Measurements from ENCODE around the gene CAMTA1. TPM values are rescaled to one million over a fixed set of nuclear protein-coding genes. Genes with fewer than 3 reads are reported as not detected.
A peak's percentile ranks its signal among the peaks of the same experiment; 100 is the strongest.

CAMTA1 gene
- total RNA-seq, 2 donors from 2014 or later = 36.5 to 57.5 TPM

- Mint-ChIP-seq H3K9me3 (no peaks in the 10 kb centered on the region), H3K4me3 (no peak overlapping the region), H3K36me3 (no peaks in the 10 kb centered on the region), H3K27me3 (peaks cover 0 to 3% of the 10 kb centered on the region in 2 donors), H3K4me1 (ENCODE audit: low read depth in 2 of 2) (peaks cover 19% of the 10 kb centered on the region in 2 donors), H3K27ac (no peak overlapping the region)
- DNase-seq (ENCODE audit: low spot score) (no peak), ATAC-seq (no peak)
Observed at GRCh38 chr1:7751174-7751573, 965.9 kb downstream of the CAMTA1 start.

DNA sequence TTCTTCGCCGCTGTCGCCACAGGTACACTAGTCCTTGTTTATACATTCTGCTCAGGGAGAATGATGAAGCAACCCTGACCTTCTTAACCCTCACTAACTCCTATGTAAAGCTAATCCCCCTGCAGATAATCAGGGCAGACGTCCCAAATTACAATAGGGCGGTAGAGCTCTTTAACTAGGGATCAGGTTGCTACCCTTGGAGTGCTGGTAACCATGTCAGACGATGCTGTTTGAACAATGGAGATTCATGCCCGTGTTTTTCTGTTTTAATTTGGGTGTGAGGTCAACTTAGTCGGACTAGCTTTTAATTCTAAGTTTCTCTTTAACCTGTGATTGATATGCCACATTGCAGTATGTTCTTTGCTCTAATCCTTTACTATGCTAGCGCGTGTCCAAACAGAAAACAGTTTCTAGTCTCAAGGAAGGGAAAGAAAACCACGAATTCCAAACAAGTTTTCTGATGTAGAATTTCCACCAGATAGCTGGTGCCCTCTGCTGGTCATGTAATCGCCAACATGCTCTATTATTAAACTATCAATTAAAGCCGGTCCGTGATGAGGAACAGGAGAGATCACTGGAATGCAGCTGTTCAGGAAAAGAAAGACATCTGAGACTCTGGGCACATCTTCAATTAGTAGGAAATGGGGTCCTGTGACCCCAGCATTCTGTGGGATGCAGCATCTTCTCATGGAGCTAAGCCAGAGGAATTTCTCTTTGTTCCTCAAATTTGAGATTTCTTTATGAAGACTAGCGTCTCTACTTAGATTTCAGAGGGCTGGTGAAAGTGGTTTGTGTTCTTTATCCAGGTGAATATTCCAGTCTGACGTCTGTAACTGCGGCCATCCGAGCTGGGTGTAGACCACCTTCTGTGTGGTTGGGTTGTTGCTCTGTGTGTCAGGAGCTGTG lies 967.5 kb downstream of the CAMTA1 start:
- no peak for ATAC-seq
- DNase-seq (ENCODE audit: low spot score) = no peak
- peaks cover 0 to 3% of the 10 kb centered on the region in 2 donors for H3K27me3 Mint-ChIP-seq
- no peaks in the 10 kb centered on the region for H3K36me3 Mint-ChIP-seq
- H3K9me3 Mint-ChIP-seq = no peaks in the 10 kb centered on the region
- H3K4me1 Mint-ChIP-seq (ENCODE audit: low read depth in 2 of 2) = peaks cover 19% of the 10 kb centered on the region in 2 donors
- no peak overlapping the region for H3K27ac Mint-ChIP-seq
- H3K4me3 Mint-ChIP-seq = peak overlapping the region; percentile 40

GRCh38 chr1:7753641-7754040 lies 968.4 kb downstream of the CAMTA1 start:
- H3K27me3 Mint-ChIP-seq = peaks cover 0 to 3% of the 10 kb centered on the region in 2 donors
- peak overlapping the region in 1 of 2 donors; percentile 48 for H3K27ac Mint-ChIP-seq
- peak overlapping the region; percentile 19 for H3K4me3 Mint-ChIP-seq
- no peaks in the 10 kb centered on the region for H3K9me3 Mint-ChIP-seq
- peaks cover 19% of the 10 kb centered on the region in 2 donors for H3K4me1 Mint-ChIP-seq (ENCODE audit: low read depth in 2 of 2)
- ATAC-seq (no peak), DNase-seq (ENCODE audit: low spot score) (no peak)
- H3K36me3 Mint-ChIP-seq = no peaks in the 10 kb centered on the region

DNA sequence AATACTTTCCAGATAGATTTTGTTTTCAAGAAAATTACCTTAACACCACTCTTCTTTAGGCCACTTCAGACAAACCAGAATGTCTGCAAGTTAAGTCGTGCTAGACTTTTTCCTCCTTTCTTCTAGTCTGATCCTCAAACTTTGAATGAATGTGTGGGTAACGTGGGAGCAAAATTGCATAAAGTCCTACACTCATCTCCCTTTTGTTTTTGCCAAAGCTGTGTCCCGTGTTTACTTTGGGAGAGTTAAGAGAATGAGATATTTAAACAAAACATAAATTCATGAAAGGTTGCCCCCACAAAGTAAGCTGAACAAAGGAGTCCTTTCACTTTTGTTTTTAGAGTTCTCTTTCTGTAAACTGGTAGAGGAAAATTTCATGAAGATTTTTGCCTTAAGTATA lies 969.0 kb downstream of the CAMTA1 start:
- Mint-ChIP-seq H3K36me3 (no peaks in the 10 kb centered on the region), H3K4me3 (peak overlapping the region; percentile 19), H3K27ac (peak overlapping the region in 1 of 2 donors; percentile 48), H3K27me3 (peaks cover 0 to 3% of the 10 kb centered on the region in 2 donors), H3K9me3 (no peaks in the 10 kb centered on the region), H3K4me1 (ENCODE audit: low read depth in 2 of 2) (peaks cover 19% of the 10 kb centered on the region in 2 donors)
- no peak for DNase-seq (ENCODE audit: low spot score)
- no peak for ATAC-seq

DNA sequence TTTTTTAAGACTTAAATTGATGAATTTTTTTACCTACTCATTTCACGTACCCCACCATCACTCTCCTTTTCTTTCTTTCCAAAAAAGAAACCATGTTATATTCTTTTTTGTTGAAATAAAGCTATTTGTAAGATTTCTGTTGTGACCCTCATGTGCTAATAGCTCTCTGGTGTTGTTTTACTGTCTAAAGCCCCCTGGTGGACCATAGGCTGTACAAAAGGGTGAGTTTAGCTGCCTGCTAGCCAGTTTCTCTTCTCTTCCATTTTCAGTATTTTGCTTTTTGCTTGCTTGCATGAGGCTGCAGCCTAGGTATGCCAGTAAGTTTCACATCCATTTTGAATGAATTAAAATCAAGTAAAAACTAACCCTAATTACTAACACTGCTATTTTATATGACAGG lies 970.2 kb downstream of the CAMTA1 start:
- H3K9me3 Mint-ChIP-seq = no peaks in the 10 kb centered on the region
- H3K4me1 Mint-ChIP-seq (ENCODE audit: low read depth in 2 of 2) = peaks cover 19% of the 10 kb centered on the region in 2 donors

GRCh38 chr1:7760245-7760644 lies 975.0 kb downstream of the CAMTA1 start:
- H3K36me3 Mint-ChIP-seq = no peaks in the 10 kb centered on the region
- H3K9me3 Mint-ChIP-seq = no peaks in the 10 kb centered on the region
- ATAC-seq = no peak
- no peaks in the 10 kb centered on the region for H3K4me1 Mint-ChIP-seq (ENCODE audit: low read depth in 2 of 2)
- no peak for DNase-seq (ENCODE audit: low spot score)
- H3K27ac Mint-ChIP-seq = no peak overlapping the region
- H3K4me3 Mint-ChIP-seq = no peak overlapping the region
- H3K27me3 Mint-ChIP-seq = peaks cover 0 to 5% of the 10 kb centered on the region in 2 donors

More for the DNA sequence above, 970.2 kb downstream of the CAMTA1 start:
- Mint-ChIP-seq H3K27me3 (peaks cover 0 to 3% of the 10 kb centered on the region in 2 donors), H3K4me3 (no peak overlapping the region), H3K36me3 (no peaks in the 10 kb centered on the region), H3K27ac (no peak overlapping the region)
- no peak for ATAC-seq
- no peak for DNase-seq (ENCODE audit: low spot score)

GRCh38 chr1:7761103-7761502 lies 975.8 kb downstream of the CAMTA1 start:
- Mint-ChIP-seq H3K27ac (no peak overlapping the region), H3K36me3 (no peaks in the 10 kb centered on the region), H3K4me3 (no peak overlapping the region), H3K9me3 (no peaks in the 10 kb centered on the region), H3K27me3 (peaks cover 1 to 6% of the 10 kb centered on the region in 2 donors), H3K4me1 (ENCODE audit: low read depth in 2 of 2) (no peaks in the 10 kb centered on the region)
- no peak for ATAC-seq
- no peak for DNase-seq (ENCODE audit: low spot score)

DNA sequence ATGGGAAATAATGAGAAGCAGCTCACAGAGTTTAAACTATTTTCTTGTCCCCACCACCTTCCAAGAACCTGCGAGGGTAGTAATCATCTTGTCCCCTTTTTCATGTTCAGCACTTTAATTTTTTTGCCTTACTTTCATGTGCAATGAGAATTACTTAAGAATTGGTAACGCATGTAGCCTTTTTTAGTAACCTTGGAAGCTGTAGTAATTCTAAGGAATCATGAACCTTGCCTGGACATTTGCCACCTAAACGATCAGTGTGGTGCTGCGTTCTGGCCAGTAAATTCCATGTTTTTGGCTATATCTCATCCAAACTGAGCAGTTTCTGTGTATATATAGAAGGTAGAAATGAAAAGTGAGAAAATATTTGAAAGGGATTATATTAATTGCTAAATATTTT lies 981.9 kb downstream of the CAMTA1 start:
- DNase-seq (ENCODE audit: low spot score) (no peak), ATAC-seq (no peak)
- peaks cover 3% of the 10 kb centered on the region for H3K9me3 Mint-ChIP-seq
- H3K4me3 Mint-ChIP-seq = no peak overlapping the region
- H3K36me3 Mint-ChIP-seq = peaks cover 3% of the 10 kb centered on the region
- H3K27me3 Mint-ChIP-seq = peaks cover 15 to 17% of the 10 kb centered on the region in 2 donors
- peaks cover 7 to 13% of the 10 kb centered on the region in 2 donors for H3K4me1 Mint-ChIP-seq (ENCODE audit: low read depth in 2 of 2)
- no peak overlapping the region for H3K27ac Mint-ChIP-seq

- Mint-ChIP-seq H3K36me3 (peaks cover 5% of the 10 kb centered on the region), H3K27me3 (peaks cover 15 to 17% of the 10 kb centered on the region in 2 donors), H3K9me3 (peaks cover 3% of the 10 kb centered on the region), H3K4me3 (no peak overlapping the region), H3K27ac (no peak overlapping the region), H3K4me1 (ENCODE audit: low read depth in 2 of 2) (peaks cover 16 to 19% of the 10 kb centered on the region in 2 donors)
- ATAC-seq = no peak
- DNase-seq (ENCODE audit: low spot score) = no peak
Observed at GRCh38 chr1:7768583-7768982, 983.3 kb downstream of the CAMTA1 start.

DNA sequence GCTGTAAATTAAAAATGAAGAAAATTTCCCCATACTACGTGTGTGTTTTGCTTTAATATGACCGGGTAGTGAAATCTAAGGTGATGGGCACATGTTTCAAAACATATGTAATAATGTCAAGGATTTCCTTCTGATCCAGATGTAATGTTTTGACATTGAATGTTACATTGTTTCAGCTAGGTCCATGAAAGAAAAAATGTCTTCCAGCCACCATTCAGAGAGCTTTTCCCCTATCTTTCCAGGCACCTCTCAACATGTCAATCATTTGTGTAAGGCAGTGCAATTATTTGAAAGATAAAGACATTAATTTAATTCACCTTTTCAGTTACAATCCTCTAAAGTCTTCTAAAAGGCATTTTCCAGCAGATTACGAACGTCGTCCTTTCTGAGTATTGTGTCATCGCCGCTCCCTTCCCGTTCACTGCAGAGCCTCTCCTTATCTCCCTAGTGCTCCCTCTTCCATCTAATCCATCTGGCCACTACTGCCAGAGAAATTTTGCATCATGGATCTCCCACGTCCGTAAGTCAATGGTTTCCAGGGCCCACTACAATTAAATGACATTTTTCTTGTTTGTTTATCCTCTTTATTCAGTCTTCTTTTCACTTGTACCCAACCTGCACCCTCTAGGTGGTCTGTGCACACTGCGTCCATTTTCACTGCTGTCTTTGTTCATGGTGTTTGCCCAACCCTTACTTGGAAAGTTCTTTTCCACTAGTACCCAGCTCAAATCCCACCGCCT lies 984.6 kb downstream of the CAMTA1 start:
- Mint-ChIP-seq H3K4me3 (peak overlapping the region; percentile 5), H3K27me3 (peaks cover 15 to 17% of the 10 kb centered on the region in 2 donors), H3K9me3 (peaks cover 3% of the 10 kb centered on the region), H3K4me1 (ENCODE audit: low read depth in 2 of 2) (peaks cover 23 to 28% of the 10 kb centered on the region in 2 donors), H3K27ac (peak overlapping the region in 1 of 2 donors; percentile 5), H3K36me3 (peaks cover 15% of the 10 kb centered on the region)
- DNase-seq (ENCODE audit: low spot score) = no peak
- no peak for ATAC-seq

GRCh38 chr1:7770669-7770996 lies 985.4 kb downstream of the CAMTA1 start:
- ATAC-seq = no peak
- peaks cover 25 to 29% of the 10 kb centered on the region in 2 donors for H3K4me1 Mint-ChIP-seq (ENCODE audit: low read depth in 2 of 2)

DNA sequence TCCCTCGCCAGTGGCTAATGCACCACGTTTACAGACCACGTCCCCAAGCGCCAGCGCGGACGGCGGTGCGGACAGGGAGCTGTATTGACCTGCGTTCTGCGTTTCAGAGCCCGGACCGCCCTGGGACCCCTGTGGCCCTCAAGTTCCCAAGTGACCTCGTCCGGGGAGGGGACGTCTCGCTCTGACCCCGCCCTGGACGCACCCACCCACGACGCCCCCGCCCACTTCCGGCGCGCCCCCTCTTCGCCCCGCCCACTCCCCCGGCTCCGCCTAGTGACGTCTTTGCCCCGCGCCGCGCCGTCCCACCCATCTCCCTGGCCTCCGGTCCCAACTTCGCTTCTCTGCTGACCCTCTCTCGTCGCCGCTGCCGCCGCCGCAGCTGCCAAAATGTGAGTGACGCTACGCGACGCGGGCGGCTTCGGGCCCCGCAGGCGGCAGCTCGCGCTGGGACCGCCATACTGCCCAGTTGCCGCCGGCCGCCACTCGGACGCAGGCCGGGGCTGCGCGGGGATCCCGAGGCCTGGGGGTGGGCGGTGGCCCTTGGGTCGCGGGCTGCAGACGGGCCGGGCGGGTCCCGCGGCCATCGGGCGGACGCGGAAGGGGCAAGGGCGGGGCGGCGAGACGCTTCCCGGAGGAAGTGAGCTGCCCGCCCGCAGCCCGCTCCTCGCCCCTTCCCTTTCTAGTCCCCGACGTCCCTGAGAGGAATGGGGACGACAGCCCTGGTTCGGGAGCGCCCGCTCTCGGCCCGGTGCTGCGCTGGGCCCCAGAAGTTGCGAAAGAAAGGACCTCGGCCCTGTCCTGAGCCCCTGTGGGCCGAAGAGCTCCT lies 986.0 kb downstream of the CAMTA1 start, which contains the start of gene VAMP3:
VAMP3 (plus strand) TSS at position 300 of the 826 bp plus-strand sequence; CDS start at position 388, 88 bp downstream.
- Mint-ChIP-seq H3K27ac (peak within 1 kb of the TSS; percentile 73 to 90), H3K36me3 (peaks cover 15% of the 10 kb centered on the region), H3K9me3 (peaks cover 3% of the 10 kb centered on the region), H3K27me3 (peaks cover 11 to 15% of the 10 kb centered on the region in 2 donors), H3K4me1 (ENCODE audit: low read depth in 2 of 2) (peaks cover 28 to 34% of the 10 kb centered on the region in 2 donors), H3K4me3 (peak within 1 kb of the TSS; percentile 94)
- ATAC-seq (peak; percentile 96 to 98), DNase-seq (ENCODE audit: low spot score) (peak; percentile 89)

More at GRCh38 chr1:7770669-7770996, 985.4 kb downstream of the CAMTA1 start:
- peak overlapping the region in 1 of 2 donors; percentile 5 for H3K27ac Mint-ChIP-seq
- H3K9me3 Mint-ChIP-seq = peaks cover 3% of the 10 kb centered on the region
- peaks cover 15% of the 10 kb centered on the region for H3K36me3 Mint-ChIP-seq
- no peak for DNase-seq (ENCODE audit: low spot score)
- peak overlapping the region; percentile 94 for H3K4me3 Mint-ChIP-seq
- H3K27me3 Mint-ChIP-seq = peaks cover 13 to 17% of the 10 kb centered on the region in 2 donors

GRCh38 chr1:7771823-7772299 lies 986.6 kb downstream of the CAMTA1 start:
- H3K27ac Mint-ChIP-seq = peak overlapping the region; percentile 73 to 90
- H3K4me3 Mint-ChIP-seq = peak overlapping the region; percentile 94
- peaks cover 3% of the 10 kb centered on the region for H3K9me3 Mint-ChIP-seq
- H3K4me1 Mint-ChIP-seq (ENCODE audit: low read depth in 2 of 2) = peaks cover 28 to 36% of the 10 kb centered on the region in 2 donors
- DNase-seq (ENCODE audit: low spot score) = no peak
- ATAC-seq = no peak
- H3K36me3 Mint-ChIP-seq = peaks cover 15% of the 10 kb centered on the region
- H3K27me3 Mint-ChIP-seq = peaks cover 7 to 11% of the 10 kb centered on the region in 2 donors

Data from natural killer cell treated with Interleukin-12 subunit alpha and Interleukin-12 subunit beta and Interleukin-15 and Interleukin-18, amount 100 ng/mL, for 72 hours (primary cell).